ENCODE measurements around the gene SLC25A39. TPM values are rescaled to one million over a fixed set of nuclear protein-coding genes. Genes with fewer than 3 reads are reported as not detected.
A peak's percentile ranks its signal among the peaks of the same experiment; 100 is the strongest.

The SLC25A39 gene
- total RNA-seq, 1 experiment from 2014 or later, result 164 TPM

GRCh38 chr17:44323359-44324091, 1.1 kb downstream of the SLC25A39 start:
- intact Hi-C loops (cut with micrococcal nuclease; ENCODE audit: unreplicated experiment), result no loop called here
- no peak for DNase-seq
- H3K4me2 ChIP-seq, result peak overlapping the region; percentile 94
- no peaks in the 10 kb centered on the region for H3K36me3 ChIP-seq (ENCODE audit: low read depth)
- ChIA-PET POLR2A (ENCODE audit: unreplicated experiment) (interaction anchor here (0.6 kb wide), 1 partner anchor 131 kb away, joined by 7 read pairs; no protein-coding TSS in a partner anchor), CTCF (no interaction called here)
- no peaks in the 10 kb centered on the region for H4K20me1 ChIP-seq (ENCODE audit: insufficient read depth)
- peak overlapping the region; percentile 88 for H3K4me3 ChIP-seq
- H2AFZ ChIP-seq, result peak overlapping the region; percentile 79
- no peak for TF ChIP-seq CTCF (conservative IDR thresholded peaks at IDR 0.05)
- TF ChIP-seq EZH2 (IDR thresholded peaks at IDR 0.05; ENCODE audit: low read depth), result no peak
- H3K27ac ChIP-seq, result no peak overlapping the region
- 0 out of 2 replicates have a peak, but pooled peaks cover 4% of the 10 kb centered on the region for H3K4me1 ChIP-seq (replicated peaks; ENCODE audit: insufficient read depth)
- peaks cover 28% of the 10 kb centered on the region; the same call in 1 of the 2 replicates for H3F3A ChIP-seq (ENCODE audit: insufficient read depth, low read depth)
- BruUV-seq (replicated peaks), result TSS peak; percentile 46
- no peaks in the 10 kb centered on the region for H3K27me3 ChIP-seq (ENCODE audit: insufficient read depth, low read depth)
- peaks cover 28% of the 10 kb centered on the region for H3K79me2 ChIP-seq (ENCODE audit: low read depth)
- H3K9me2 ChIP-seq (ENCODE audit: insufficient read depth), result no peaks in the 10 kb centered on the region
- no peaks in the 10 kb centered on the region for H3K9me3 ChIP-seq (ENCODE audit: insufficient read depth, low read depth)

- H3F3A ChIP-seq (ENCODE audit: insufficient read depth, low read depth), result peaks cover 28% of the 10 kb centered on the region; the same call in 1 of the 2 replicates
- H3K4me3 ChIP-seq, result no peak overlapping the region
- H3K27me3 ChIP-seq (ENCODE audit: insufficient read depth, low read depth), result no peaks in the 10 kb centered on the region
- H4K20me1 ChIP-seq (ENCODE audit: insufficient read depth), result no peaks in the 10 kb centered on the region
- intact Hi-C loops (cut with micrococcal nuclease; ENCODE audit: unreplicated experiment), result no loop called here
- no peak for TF ChIP-seq EZH2 (IDR thresholded peaks at IDR 0.05; ENCODE audit: low read depth)
- TF ChIP-seq CTCF (conservative IDR thresholded peaks at IDR 0.05), result no peak
- H3K4me2 ChIP-seq, result no peak overlapping the region
- no peaks in the 10 kb centered on the region for H3K9me2 ChIP-seq (ENCODE audit: insufficient read depth)
- ChIA-PET CTCF (no interaction called here), POLR2A (ENCODE audit: unreplicated experiment) (no interaction called here)
- DNase-seq, result no peak
- no TSS peak for BruUV-seq (replicated peaks)
- no peak overlapping the region for H2AFZ ChIP-seq
- H3K9me3 ChIP-seq (ENCODE audit: insufficient read depth, low read depth), result no peaks in the 10 kb centered on the region
- H3K4me1 ChIP-seq (replicated peaks; ENCODE audit: insufficient read depth), result 0 out of 2 replicates have a peak, but pooled peaks cover 4% of the 10 kb centered on the region
- H3K27ac ChIP-seq, result no peak overlapping the region
- H3K79me2 ChIP-seq (ENCODE audit: low read depth), result peaks cover 28% of the 10 kb centered on the region
- no peaks in the 10 kb centered on the region for H3K36me3 ChIP-seq (ENCODE audit: low read depth)
Observed at GRCh38 chr17:44322236-44322895, 2.3 kb downstream of the SLC25A39 start.

- no peak for DNase-seq
- Histone ChIP-seq H3K27ac (no peak overlapping the region), H3K79me2 (ENCODE audit: low read depth) (peaks cover 28% of the 10 kb centered on the region), H3K9me2 (ENCODE audit: insufficient read depth) (no peaks in the 10 kb centered on the region), H3K27me3 (ENCODE audit: insufficient read depth, low read depth) (no peaks in the 10 kb centered on the region), H4K20me1 (ENCODE audit: insufficient read depth) (no peaks in the 10 kb centered on the region), H3K4me2 (no peak overlapping the region), H3K36me3 (ENCODE audit: low read depth) (no peaks in the 10 kb centered on the region), H3K4me1 (replicated peaks; ENCODE audit: insufficient read depth) (no peaks in the 10 kb centered on the region), H3K9me3 (ENCODE audit: insufficient read depth, low read depth) (no peaks in the 10 kb centered on the region), H3K4me3 (no peak overlapping the region), H2AFZ (no peak overlapping the region), H3F3A (ENCODE audit: insufficient read depth, low read depth) (peaks cover 33% of the 10 kb centered on the region; the same call in 1 of the 2 replicates)
- intact Hi-C loops (cut with micrococcal nuclease; ENCODE audit: unreplicated experiment), result no loop called here
- TF ChIP-seq CTCF (conservative IDR thresholded peaks at IDR 0.05) (no peak), EZH2 (IDR thresholded peaks at IDR 0.05; ENCODE audit: low read depth) (no peak)
- no TSS peak for BruUV-seq (replicated peaks)
- POLR2A ChIA-PET (ENCODE audit: unreplicated experiment), result no interaction called here
- CTCF ChIA-PET, result no interaction called here
Observed at GRCh38 chr17:44321246-44322120, 3.1 kb downstream of the SLC25A39 start.

Measured in PC-9 (cell line).